COLO668 (cell line): ENCODE data around the gene ERO1A.

Experiments used
- DNase-seq: peaks from one replicate; lab custom pipeline; 2025; ENCODE audit not compliant: unreplicated experiment; lab: John Stamatoyannopoulos, UW

Gene ERO1A

DNA sequence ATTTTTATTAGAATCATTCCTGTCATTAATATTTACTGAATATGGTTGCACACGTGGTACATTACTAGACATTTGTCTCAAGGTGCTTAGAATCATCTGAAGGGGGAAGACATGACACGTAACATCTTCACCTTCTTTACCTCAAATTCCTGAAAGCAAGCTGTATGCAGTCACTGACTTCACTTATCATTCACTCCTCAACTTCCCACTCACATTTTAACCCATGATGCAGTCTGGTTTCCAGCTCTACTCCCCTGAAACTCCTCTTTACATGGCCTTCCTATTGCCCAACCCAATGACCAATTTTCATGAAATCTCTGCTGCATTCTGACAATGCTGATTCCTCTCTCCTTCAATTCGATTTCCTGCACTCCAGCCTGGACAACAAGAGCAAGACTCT lies 5.9 kb upstream of the ERO1A start:
- no peak for DNase-seq

DNA sequence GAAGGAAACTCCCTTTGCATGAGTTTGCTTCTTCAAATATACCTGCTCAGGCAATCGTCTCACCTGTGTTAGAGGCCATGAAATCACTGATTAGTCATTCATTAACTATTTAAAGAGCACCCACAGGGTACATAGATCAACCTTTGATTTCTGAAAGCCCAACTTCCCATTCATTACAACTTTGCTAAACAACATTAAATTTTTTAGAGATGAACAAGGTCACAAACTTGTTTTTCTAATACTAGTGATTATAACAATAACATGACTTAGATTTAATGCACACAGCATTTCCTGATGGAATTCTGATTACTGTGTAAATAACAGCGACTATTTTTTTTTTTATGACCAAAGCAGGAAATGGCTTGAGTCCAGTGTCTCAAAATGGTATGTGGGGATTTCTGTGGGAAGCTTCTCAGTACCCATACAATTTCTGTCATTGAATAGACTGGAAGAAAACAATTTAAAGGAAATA lies 5.4 kb upstream of the ERO1A start:
- no peak for DNase-seq

DNA sequence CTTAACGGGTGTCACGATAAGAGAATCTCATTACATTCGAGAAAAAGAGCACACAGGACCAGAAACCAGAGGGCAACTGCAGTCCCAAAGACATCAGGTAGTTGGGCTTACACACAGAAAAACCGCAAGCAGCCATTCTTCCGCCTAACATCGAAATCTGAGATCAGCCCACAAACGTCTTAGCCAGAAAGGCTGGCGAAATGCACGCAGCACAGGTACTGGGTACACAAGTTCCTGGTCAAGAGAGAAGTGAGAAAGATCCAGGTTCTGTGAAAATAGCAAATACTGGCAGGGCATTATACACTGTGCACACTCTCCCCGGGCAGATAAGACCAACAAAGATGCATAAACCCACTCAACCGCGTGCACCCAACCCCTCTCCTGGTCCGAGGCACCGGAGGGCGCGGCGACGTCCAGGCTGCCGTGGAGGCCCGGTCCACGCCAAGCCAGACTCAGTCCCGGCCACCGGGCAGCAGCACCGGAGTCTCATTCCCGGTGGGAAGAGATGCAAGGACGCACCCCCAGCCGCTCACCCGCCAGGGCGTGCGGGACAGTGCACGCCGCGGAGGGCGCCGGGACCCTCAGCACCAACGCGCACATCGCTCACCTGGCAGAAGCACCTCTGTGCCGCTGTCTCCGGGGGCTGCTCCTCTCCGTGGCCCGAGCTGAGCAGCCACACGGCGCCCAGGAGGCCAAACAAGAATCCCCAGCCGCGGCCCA lies 437 bp downstream of the ERO1A start:
- peak; percentile 72 for DNase-seq

DNA sequence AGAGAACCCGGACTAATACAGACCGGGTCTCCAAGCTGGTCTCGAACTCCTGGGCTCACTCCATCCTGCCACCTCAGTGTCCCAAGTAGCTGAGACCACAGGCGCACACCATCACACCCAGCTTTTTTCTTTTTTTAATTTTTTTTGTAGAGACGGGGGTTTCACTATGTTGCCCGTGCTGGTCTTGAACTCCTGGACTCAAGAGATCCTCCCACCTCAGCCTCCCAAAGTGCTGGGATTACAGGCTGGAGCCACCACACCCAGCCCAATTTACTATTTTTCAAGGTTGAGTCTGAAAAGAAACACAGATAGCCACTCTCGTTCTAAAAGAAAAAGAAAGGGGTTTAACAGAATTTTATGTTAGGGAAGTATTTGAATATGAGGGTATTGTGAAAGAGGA lies 1.8 kb downstream of the ERO1A start:
- no peak for DNase-seq

- no peak for DNase-seq
Measured at GRCh38 chr14:52693036-52693435, 2.3 kb downstream of the ERO1A start.

- DNase-seq: no peak
Measured at GRCh38 chr14:52692248-52692962, 3.0 kb downstream of the ERO1A start.

DNA sequence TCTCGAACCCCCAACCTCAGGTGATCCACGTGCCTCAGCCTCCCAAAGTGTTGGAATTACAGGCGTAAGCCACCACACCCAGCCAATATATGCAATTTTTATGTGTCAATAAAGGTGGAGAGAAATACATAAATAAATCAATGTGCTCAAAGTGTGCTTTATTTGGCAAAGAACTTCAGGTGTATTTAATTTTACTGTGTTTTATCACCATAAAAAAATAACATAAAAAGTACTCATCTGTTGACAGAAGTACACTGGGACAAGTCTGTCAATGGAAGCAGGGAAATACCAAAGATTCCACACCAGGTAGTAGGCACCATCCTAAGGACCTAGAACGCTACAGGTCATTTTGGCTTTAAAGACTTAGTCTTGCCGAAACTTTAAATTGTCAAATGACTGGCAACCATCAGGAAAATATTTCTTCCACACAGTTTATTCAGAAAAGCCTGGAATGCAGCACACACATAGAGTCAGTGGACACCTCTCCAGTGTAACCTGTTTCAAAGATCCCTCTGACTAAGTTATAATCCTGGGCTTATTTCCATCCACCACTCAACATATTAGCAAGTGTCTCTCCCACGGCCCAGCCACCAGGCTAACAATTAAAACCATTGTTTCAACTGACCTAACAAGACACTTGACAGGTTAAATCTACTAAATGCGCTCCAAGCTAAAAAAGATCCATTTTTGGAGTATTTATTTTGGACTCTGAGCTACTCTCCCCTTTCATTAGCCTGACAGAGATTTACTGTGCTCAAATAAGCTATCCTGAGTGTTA lies 4.2 kb downstream of the ERO1A start:
- no peak for DNase-seq

GRCh38 chr14:52686176-52686575 lies 9.2 kb downstream of the ERO1A start:
- no peak for DNase-seq

DNA sequence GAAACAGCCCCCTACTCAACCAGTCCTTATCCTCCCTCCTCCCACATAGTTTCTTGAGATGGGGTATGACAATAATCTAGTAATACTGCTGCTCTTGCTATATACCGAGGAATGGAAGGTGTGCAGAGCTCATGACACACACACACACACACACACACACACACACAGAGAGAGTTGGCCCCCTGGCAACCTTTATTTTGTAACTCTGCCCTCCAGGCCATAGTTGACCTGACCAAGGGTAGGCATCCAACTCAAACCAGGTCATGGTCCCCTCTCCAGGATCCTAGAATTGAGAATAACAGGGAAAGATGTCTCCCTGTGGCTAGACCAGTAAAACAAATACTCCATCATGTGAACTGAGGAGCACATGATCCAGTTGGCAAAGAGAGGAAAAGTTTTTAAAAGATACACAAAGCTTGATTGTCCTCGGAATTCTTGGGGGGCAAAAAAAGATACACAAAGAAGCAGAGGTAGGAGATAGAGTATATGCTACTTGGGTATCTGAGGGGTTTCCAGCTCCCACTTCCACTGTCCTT lies 11.3 kb downstream of the ERO1A start:
- no peak for DNase-seq

DNA sequence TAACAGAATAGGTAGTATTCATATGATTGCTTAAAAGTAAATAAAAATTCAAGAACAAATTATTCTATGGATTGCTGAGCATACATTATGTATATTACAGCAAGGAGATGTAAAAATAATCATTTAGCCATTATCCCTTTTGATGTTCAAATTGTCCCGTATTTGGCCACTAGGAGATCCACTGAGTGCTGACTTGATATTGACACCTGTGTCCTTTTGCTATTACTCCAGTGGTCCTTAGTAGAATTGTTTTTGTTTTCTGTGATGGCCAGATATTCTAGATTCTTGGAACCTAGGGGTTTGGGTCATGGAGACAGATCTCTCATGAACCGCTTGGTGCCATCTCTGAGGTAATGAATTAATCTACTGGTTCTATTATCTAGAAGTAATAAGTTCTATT lies 16.8 kb downstream of the ERO1A start:
- DNase-seq: no peak

GRCh38 chr14:52663850-52664249 lies 31.5 kb downstream of the ERO1A start:
- DNase-seq: no peak

DNA sequence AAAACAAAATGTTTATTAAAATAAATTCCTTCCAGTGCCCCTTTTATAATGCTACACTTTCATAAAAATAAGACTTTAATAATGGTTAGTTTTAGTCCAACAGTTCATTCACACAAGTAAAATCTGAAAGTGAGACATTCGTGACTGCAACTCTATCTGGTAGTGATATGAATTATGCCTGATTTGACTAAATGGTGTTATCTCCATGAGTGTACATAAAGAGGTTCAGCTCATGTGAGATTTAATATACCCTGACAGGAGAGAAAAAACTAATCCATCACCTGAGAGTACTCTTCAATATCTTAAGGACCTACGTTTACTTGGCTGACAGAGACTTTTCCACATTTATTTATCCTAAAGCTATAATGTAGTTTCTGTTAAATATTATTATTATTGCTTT lies 34.0 kb downstream of the ERO1A start:
- DNase-seq: no peak

DNA sequence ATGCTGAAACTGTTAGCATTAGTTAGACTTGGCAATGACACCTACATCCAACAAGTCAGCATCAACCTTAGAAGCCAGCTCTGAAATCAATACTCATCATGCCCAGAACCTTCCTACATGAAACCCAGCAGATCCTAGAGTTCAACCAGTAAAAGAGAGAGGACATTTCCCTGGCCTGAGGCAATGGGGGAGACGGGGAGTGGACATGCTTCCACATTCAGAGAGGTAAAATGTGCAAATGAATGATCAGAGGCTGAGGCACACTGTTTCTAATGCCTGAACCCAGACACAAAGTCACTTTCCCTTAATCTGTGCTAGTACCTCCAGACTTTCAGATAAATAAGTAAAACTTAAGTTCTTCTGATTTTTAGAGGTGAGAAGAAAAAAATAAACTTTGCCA lies 34.5 kb downstream of the ERO1A start:
- no peak for DNase-seq

- no peak for DNase-seq
Measured at GRCh38 chr14:52660325-52660724, 35.0 kb downstream of the ERO1A start.

GRCh38 chr14:52656905-52657304 lies 38.5 kb downstream of the ERO1A start:
- no peak for DNase-seq

GRCh38 chr14:52650774-52651173 lies 44.6 kb downstream of the ERO1A start:
- DNase-seq: no peak

- DNase-seq: no peak
Measured at GRCh38 chr14:52649511-52649910, 45.8 kb downstream of the ERO1A start.

GRCh38 chr14:52641745-52642144 lies 53.6 kb downstream of the ERO1A start:
- DNase-seq: no peak

DNA sequence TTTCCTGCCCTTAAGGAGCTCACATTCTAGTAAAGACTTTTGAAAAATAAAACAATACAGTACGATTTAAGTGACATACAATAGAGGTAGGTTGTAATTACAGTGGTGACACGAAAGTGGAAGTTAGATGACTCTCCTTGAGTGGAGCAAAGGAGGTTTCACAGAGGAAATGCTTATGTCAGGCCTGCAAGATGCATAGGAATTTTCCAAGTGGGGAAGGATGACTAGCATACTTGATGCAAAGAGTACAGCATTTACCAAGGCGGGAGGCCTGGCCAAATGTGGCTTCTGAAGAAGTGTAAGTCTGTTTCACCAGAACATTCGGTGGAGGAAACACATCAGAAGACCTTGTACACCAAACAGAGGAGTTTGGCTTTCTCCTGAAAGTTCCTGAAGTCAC lies 55.2 kb downstream of the ERO1A start:
- DNase-seq: no peak

- no peak for DNase-seq
Measured at GRCh38 chr14:52619687-52620086, 75.7 kb downstream of the ERO1A start.

GRCh38 chr14:52618602-52619001 lies 76.8 kb downstream of the ERO1A start:
- no peak for DNase-seq

GRCh38 chr14:52610187-52610586 lies 85.2 kb downstream of the ERO1A start:
- no peak for DNase-seq
